Breast epithelium (tissue), 3 donors: ENCODE data around the gene PARVB.

Experiments
- POLR2A ChIP-seq: fragments of 450-650 bp; IDR thresholded peaks from one replicate; pipeline ENCODE4 v1.6.1; 2016; ENCODE audit warnings: antibody characterized with exemption, mild to moderate bottlenecking, moderate library complexity
- TF ChIP-seq, protein P1 (sequence below), 3 donors: fragments of 450-650 bp; IDR thresholded peaks; one replicate each; pipeline ENCODE4 v1.5.1; 2016 to 2017; ENCODE audit warnings: antibody characterized with exemption in 3 of 3, mild to moderate bottlenecking in 3 of 3, moderate library complexity in 3 of 3

DNA sequence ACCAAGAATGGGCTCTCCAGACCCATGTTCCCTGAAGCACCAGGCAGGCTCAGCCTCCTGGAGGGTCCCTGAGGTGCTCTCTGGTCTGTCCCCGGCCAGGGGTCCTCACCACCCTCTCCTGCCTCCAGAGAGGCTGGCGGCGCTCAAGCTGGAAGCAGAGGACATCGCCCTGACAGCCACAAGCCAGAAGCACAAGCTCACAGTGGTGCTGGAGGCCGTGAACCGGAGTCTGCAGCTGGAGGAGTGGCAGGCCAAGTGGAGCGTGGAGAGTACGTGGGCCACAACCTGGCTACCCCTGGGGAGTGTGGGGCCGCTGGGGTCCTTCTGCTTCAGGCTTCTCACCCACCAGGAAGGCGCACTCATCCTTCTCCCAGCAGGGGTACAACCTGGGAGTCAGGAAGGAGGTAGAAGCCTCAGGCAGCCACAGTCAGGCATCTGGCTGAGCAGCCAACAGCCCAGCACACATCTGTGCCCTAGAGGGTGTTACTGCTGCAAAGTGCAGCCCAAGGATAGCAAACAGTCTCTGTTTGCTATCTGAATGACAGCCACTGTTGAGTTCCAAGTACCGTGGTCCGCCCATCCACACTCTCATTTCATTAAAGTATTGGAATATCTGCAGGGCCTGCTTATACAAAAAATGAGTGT is 165.0 kb downstream of the PARVB start:
- TF ChIP-seq, protein P1, sequence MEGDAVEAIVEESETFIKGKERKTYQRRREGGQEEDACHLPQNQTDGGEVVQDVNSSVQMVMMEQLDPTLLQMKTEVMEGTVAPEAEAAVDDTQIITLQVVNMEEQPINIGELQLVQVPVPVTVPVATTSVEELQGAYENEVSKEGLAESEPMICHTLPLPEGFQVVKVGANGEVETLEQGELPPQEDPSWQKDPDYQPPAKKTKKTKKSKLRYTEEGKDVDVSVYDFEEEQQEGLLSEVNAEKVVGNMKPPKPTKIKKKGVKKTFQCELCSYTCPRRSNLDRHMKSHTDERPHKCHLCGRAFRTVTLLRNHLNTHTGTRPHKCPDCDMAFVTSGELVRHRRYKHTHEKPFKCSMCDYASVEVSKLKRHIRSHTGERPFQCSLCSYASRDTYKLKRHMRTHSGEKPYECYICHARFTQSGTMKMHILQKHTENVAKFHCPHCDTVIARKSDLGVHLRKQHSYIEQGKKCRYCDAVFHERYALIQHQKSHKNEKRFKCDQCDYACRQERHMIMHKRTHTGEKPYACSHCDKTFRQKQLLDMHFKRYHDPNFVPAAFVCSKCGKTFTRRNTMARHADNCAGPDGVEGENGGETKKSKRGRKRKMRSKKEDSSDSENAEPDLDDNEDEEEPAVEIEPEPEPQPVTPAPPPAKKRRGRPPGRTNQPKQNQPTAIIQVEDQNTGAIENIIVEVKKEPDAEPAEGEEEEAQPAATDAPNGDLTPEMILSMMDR (IDR thresholded peaks at IDR 0.05) = no peak
- TF ChIP-seq POLR2A = no peak
